HG03565 (cell line): ENCODE data around the gene TKT.
"Not testable (repeated sequence)": the region's sequence is repeated elsewhere in the genome, so short reads cannot be mapped to it uniquely, and the experiment has no call there.

Experiments
- ATAC-seq: cut with Tn5 transposase; IDR thresholded peaks from one replicate; pipeline ENCODE4 v1.9.1; 2021; ENCODE audit warnings: mild to moderate bottlenecking, moderate library complexity; ENCODE audit not compliant: unreplicated experiment

Gene TKT

DNA sequence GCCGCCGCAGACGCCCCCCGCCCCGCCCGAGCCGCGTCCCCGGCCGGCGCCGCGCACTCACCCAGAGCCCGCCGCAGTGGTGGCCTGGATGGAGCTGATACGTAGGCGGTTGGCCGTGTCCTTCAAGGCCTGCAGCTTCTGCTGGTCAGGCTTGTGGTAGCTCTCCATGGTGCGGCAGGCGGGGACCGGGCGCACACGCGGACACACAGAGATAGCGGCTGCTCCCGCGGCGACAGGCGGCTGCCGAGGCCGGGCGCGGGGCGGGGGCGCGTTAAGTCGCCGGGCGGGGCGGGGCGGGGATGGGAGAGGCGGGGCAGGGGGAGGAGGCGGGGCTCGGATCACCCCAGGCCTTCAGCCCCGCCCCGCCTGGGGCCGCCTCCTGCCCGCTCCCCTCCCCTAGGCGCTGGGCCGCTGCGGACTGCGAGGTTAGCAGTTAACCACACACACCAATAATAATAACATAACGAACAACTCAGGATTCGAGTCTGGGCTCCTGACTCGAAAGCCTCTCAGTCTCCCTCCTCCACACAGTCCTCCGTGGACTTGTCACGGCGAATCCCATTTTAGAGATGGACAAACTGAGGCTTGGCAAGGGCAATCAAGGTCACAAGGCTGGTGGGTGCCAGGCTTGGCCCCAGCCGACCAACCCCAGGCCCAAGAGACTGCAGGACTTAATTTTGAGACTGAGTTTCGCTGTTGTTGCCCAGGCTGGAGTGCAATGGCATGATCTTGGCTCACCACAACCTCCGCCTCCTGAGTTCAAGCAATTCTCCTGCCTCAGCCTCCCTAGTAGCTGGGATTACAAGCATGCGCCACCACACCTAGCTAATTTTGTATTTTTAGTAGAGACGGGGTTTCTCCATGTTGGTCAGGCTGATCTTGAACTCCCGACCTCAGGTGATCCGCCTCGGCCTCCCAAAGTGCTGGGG lies at the start of gene TKT:
Gene TKT, minus strand, starts transcription at position 248 of the 929 bp plus-strand sequence. Its CDS starts 80 bp downstream, at position 168.
- peak; percentile 40 for ATAC-seq

GRCh38 chr3:53303957-53304356 lies 48.1 kb upstream of the TKT start:
- ATAC-seq: no peak

DNA sequence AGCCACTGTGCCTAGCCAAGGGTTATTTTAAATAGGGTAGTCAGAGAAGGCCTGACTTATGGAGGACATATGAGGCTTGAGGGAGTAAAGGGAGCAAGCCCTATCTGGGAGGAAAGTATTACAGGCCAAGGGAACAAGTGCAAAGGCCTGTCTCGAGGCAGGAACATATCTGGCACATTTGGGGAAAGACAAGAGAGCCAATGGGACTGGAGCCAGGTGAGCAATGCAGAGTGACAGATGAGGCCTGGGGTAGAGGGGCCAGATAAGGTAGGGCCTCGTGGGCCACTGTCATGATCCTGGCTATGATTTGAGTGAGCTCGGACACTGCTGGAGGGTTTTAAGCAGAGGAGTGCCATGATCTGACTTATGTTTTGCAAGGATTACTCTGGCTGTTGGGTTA lies 47.7 kb upstream of the TKT start:
- ATAC-seq: no peak

DNA sequence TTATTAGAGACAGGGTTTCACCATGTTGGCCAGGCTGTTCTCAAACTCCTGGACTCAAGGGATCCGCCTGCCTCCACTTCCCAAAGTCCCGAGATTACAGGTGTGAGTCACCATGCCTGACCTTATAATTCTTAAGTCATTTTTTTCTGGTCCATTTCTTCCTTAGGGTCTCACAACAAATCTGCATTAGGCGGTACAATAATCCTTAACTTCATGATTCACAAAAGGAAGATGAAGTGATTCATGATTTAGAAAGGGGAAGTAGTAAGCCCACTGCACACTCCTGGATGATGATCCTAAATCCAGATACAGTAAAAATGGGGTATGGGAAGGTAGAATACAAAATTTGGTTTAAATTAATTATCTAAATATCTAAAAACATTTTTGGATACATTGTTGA lies 45.0 kb upstream of the TKT start:
- ATAC-seq: no peak

DNA sequence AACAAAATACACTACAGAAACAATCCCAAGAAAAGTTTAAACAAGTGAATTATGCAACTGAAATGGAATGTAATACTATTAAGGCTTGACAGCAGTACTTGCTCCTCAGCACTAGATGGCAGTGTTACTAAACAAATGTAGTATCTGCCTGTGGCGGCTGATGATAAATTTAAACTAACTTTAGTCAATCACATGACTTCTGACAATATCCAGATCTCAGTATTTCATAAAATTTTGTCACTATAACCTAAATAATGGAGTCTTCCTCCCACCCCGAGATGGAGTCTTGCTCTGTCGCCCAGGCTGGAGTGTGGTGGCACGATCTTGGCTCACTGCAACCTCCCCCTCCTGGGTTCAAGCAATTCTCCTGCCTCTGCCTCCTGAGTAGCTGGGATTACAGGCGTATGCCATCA lies 43.8 kb upstream of the TKT start:
- not testable (repeated sequence) for ATAC-seq

DNA sequence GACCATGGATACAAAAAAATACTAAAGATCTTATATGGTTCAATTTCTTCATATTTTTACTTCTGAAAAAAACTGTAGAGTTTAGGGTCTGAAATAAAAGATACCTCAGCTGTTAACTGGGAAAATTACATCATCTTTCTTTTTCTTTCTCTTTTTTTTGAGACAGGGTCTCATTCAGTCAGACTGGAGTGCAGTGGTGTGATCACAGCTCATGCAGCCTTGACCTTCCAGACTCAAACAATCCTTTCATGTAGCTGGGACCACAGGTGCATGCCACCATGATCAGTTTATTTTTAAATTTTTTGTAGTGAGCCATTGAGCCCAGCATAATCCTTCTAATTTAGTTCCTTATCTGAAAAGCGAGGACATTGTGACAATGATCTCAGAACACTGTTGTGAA lies 39.6 kb upstream of the TKT start:
- ATAC-seq: no peak

GRCh38 chr3:53293867-53294266 lies 38.0 kb upstream of the TKT start:
- no peak for ATAC-seq

DNA sequence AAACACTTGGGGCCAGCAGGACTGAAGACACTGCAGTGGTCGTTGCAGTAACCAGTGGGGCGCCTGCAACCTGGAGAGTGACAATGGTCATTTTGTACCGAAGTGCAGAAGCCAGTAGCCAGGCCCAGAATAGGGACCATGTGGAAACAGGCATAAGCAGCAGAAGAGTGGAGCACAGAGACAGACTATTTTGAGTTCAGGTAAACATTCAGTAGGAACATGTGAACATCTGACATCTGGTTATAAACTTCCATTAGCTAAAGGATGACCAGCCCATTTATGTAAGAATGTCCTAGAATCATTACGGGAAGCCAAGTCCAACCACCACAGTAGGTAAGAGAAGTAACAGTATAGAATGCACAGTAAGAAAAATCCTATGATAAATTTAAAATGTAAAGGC lies 32.4 kb upstream of the TKT start:
- ATAC-seq: no peak

- no peak for ATAC-seq
These were observed 31.4 kb upstream of the TKT start for GRCh38 chr3:53287131-53287629.

DNA sequence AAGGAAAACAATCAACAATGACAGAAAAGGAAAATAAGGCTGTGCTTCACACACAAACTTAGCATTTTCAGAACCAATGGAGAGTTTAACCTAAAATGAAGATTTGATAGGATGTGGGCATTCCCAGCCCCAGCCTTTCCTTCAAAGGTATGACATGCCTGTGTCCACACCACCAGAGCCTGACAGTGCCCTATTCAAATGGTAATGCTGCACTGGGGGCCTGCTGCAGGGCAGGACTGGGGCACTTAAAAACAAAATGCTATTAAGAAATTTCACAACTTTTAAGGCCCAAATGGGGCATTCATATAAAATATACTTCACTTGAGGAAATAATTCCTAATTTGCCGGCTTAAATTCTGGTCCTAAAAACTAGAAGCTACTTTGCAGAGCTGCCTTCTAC lies 30.9 kb upstream of the TKT start:
- no peak for ATAC-seq

- ATAC-seq: no peak
These were observed 26.8 kb upstream of the TKT start for GRCh38 chr3:53282581-53282980.

- ATAC-seq: no peak
These were observed 22.8 kb upstream of the TKT start for GRCh38 chr3:53278667-53279066.

GRCh38 chr3:53274938-53275605 lies 19.2 kb upstream of the TKT start:
- no peak for ATAC-seq

DNA sequence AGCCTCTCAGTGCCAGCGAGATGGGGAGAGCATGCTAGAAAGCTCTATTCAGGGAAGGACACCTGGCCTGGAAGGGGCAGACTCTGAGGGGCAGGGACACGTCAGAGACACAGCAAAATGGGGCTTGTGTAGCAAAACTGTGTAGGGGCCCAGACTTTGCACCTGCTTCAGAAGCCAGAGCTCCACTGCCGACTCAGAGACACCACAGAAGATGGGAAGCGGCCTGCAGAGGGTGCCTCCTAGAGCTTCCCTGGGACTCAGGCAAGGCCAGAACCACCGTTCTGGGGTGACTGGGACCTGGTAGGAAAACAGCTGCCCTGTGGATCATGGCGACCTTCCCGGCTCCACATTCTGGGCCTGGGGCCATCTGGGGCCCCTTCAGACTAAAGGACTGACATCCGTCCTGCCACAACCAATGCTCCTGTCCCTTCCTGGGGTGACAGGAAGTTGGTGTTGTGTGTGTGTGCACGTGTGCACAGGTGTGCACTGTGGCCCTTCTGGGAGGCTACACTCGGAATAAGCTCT lies 17.4 kb upstream of the TKT start:
- ATAC-seq: no peak

DNA sequence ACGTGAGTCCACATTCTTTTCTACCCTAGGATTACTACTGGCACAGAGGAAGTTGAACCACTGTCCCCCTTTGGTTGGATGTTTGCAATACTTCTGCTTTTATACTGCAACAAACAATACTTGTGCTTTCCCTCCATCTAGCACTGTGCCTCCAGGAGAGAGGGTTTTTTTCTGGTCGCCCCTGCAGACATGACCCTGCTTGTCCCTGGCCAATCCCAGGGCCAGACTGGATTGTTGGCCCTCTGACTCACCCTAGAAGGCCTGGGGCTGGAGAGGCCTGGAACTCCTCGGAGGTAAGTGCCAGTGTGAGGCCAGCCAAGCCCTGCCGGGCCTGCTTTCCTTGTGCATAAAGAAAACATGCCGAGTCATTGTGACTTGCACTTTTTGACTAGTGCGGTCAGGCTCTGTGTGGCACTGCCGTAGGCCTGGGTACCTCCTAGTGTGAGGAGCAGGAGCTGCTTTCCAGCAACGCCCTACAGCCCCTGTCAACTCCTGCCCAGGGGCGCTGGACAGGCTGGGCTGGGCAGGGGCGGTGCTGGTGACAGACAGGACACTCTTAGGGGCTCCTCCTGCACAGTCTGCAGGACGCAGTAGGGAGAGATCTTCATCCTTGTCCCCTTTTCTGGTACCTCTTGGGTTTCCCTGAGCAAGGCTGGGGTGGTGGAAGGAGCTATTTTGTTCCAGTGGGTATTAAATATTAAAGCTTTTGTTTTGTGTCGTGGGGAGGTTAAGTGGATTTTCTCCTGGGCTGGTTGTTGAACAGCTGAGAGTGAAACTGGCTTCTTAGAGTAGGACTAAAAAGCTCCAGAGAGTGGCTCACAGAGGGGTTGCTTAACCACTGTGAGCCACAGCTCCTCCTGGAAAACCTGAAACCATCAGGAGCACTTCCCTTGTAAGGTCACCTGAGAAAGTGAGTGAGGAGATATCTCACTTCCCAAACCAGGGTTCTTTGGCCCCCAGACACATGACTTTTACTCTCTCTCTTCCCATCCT lies 14.4 kb upstream of the TKT start:
- ATAC-seq: no peak

DNA sequence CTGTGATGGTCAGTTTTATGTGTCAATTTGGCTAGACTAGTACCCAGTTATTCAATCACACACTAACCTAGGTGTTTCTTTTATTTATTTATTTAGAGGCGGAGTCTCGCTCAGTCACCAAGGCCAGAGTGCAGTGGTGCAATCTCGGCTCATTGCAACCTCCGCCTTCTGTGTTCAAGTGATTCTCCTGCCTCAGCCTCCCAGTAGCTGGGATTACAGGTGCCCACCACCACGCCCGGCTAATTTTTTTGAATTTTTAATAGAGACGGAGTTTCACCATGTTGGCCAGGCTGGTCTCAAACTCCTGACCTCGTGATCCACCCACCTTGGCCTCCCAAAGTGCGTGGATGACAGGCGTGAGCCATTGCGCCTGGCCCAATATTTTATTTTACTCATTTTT lies 13.4 kb upstream of the TKT start:
- ATAC-seq: not testable (repeated sequence)

- ATAC-seq: no peak
These were observed 11.9 kb upstream of the TKT start for GRCh38 chr3:53267766-53268165.

DNA sequence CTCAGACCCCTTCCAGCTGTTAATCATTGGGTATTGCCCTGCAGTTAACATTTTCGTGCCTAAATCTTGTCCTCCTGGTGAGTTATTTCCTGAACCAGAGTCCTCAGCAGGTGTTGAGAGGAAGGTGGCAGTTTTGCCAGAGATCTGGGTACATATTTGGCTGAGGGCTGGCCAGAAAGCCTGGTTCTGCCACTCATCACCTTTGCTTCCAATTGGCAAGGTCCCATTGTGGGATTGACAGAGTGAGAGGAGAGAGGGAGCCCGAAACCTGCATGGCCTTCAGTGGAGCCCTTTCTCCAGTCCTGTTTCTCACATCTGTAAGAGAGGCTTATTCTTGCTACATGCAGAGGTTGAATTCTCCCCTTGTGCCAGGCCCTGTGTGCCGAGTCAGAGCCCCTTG lies 8.9 kb upstream of the TKT start:
- ATAC-seq: no peak

DNA sequence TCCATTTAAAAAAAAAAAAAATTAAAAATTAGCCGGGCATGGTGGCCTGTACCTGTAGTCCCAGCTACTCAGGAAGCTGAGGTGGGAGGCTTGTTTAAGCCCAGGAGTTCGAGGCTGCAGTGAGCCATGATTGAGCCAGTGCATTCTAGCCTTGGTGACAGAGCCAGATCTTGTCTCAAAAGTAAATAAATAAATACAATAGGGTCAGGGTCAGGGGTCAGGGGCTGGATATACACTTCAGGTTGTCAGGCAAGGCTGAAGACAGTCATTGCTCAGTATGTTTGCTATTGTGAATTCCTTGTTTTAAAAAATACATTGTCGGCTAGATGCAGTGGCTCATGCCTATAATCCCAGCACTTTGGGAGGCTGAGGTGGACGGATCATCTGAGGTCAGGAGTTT lies 8.1 kb upstream of the TKT start:
- no peak for ATAC-seq

- ATAC-seq: no peak
These were observed 5.9 kb upstream of the TKT start for GRCh38 chr3:53261712-53262111.
